Glomerular visceral epithelial cell (primary cell): ENCODE results near the gene FAM171A1.

Source experiments
- DNase-seq: peaks from one replicate; pipeline ENCODE4 v3.0.0-alpha.2; 2016; ENCODE audit errors: extremely low spot score

Gene FAM171A1

DNA sequence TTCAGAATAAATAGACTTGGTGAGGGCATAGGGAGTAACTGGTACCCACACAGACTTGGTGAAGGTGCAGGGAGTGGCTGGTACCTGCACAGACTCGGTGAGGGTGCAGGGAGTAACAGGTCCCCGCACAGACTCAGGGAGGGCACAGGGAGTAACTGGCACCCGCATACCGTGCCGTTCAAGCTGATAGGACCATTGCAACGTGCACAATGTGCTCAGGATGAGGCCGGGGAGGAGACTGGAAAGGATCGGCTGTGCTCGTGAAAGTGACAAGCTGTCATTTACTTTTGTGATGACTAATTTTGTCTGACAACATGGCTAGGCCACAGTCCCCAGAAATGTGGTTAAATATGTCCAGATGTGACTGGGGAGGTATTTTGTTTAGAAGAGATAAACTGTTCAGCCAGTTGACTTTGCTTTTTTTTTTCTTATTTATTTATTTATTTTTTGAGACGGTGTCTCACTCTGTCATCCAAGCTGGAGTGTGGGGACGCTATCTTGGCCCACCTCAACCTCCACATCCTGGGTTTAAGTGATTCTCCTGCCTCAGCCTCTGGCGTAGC lies 126.4 kb downstream of the FAM171A1 start:
- no peak for DNase-seq

DNA sequence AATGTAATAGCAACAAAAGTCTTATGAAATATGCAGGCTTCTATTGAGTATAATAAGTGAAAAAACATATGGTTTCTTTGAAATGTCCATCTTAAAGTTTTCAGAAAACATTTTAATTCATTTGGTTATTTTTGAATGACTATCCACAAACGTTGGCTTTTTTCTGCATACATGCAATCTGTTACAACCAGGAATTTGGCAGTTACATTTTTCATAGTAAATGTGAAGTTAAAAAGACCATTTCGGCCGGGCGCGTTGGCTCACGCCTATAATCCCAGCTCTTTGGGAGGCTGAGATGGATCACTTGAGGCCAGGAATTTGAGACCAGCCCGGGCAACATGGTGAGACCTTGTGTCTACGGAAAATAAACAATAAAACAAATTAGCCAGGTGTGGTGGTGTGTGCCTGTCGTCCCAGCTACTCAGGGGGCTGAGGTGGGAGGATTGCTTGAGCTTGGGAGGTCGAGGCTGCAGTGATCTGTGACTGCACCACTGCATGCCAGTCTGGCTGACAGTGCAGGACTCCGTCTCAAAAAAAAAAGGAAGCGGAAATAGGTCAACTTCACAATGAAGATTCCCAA lies 128.7 kb downstream of the FAM171A1 start:
- DNase-seq = no peak

DNA sequence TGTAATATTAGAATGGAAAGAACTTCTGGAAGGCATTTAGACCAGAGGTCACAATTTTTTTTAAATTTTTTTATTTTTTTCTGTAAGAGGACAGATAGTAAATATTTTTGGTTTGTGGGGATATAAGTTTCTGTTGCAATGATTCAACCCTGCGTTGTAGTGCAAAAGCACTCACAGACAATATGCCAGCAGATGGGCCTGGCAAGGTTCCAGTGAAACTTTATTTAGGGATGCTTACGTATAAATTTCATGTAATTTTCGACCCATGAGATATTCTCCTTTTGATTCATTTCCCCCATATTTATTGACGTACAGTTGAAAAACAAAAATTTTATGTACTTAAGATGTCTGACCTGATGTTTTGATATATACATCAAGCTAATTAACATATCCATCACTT lies 129.8 kb downstream of the FAM171A1 start:
- no peak for DNase-seq

DNA sequence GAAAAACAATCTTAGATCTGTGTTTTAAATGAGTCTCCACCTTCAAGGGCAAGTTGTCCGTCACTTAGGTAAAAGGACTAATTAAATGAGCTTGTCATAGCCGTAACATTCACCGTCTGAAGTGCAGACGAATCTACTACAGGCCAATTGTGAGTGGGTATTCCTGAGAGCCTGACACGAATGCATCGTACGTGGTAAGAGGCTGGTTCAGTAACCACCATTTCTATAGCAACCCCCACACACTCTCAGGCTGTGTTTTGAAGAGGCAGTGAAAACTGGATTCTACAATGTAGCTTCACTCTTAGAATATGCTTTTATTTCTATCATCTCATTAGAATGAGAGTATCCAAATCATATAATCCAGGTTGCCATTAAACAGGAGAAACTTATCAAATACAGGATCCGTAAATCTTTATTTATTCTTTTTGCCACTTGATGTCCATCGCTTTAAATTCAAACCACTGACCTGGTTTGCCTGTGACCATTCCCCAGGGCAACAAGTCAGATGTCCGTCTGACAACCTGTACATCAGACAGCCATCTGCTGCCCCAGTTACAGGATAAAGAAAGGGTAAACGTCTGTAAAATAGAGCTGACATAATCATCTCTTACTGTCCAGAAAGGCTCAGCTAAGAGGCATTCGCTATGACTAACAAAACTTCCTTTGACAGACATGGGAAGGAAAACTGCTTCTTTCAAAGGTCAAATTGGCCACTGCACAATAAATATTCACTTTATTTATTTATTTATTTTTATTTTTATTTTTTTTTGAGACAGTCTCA lies 132.3 kb downstream of the FAM171A1 start:
- peak; percentile 36 for DNase-seq

DNA sequence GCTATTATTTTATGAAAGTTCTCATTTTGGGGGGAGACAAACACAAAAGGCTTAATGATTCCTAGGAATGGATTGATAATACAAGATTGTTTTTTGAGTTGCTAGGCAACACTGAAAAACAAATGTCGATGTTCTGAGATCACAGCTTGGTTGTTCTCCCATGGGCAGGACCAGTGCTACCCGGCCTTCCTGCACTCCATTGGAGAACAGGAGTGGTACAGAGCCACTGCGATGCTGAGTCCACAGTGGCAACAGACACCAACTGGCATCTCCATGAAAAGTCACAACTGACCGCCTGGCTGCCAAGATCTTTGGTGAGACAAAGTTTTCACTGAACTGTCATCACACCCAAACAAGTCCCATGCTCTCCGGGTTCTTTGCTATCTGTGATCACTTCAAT lies 133.7 kb downstream of the FAM171A1 start:
- peak; percentile 73 for DNase-seq

DNA sequence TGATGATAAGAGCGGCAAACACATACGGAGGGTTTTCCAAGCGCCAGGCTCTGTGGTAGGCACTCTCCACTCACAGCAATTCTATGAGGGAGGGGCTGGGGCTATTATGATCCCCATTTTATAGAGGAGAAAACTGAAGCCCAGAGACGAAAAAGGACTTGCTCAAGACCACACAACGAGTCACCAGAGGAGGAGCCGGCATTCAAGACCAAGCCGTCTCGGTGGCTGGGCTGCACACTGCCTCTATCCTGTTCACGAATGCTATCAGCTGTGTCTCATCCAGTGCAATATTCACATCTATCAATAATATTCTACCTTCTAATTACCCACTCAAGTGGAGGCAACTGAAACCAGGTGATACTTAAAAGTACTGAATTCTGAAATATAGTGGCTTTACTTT lies 134.7 kb downstream of the FAM171A1 start:
- DNase-seq = peak; percentile 45

DNA sequence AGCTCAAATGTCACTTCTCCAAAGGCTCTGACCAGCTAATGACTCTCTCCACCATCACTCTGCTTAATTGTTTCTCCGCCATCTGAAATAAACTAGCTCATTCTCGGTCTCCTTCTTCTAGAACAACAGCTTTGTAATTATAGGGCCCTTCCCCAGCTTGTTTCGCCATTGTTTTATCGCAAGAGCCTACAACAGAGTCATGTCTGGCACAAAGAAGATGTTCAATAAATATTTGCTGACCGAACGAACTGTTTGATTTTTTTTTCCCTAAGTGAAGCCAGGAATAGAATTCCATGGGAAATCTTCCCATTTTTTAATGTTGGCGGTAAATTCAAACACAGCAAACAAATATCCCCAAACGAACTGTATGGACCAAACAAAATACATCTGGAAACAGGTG lies 138.8 kb downstream of the FAM171A1 start:
- no peak for DNase-seq

DNA sequence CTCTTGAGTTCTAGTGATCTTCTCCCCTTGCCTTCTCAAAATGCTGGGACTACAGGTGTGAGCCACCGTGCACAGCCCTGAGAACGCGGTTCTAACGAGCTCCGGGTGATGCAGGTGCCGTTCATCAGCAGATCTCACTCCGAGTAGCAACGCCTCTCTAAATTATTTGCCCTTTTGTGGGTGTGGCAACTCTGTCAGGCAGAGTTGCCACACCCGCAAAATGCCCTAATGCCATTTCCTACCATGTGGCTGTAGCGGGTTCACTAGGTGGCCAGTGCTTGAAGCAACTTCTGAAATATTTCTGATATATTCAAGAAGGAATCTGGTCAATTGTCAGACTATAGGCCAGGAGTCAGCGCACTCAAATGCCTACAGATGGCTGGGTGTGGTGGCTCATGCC lies 139.7 kb downstream of the FAM171A1 start:
- no peak for DNase-seq

DNA sequence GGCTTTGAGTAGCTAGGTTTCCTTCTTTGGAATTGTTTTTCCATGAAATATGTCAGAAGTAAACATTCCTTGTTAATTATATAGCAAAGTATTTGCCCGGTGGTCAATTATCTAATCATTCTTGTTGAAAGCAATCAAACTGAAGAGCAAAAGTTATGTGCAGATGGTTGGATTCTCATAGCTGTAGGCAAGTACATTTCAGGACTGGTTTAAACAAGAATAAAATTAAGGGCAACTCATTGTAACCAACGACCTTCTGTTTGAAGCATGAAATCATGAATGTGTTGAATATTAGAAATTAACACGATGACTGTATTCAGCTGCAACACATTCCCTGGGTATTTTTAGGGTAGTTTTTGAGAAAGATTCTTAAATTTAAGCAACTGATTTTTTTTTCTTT lies 140.8 kb downstream of the FAM171A1 start:
- DNase-seq = no peak

DNA sequence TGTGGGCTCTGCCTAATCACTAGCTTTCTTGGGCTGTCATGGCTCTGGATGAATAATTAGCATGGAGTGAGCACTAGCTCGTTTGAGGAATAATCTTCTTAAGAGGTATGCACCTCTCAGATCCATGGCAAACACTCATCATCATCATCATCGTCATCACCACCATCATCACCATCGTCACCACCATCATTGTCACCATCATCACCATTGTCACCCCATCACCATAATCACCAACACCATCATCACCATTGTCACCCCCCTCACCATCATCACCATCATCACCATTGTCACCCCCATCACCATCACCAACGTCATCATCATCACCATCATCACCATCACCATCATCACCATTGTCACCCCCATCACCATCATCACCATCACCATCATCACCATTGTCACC lies 141.8 kb downstream of the FAM171A1 start:
- no peak for DNase-seq

DNA sequence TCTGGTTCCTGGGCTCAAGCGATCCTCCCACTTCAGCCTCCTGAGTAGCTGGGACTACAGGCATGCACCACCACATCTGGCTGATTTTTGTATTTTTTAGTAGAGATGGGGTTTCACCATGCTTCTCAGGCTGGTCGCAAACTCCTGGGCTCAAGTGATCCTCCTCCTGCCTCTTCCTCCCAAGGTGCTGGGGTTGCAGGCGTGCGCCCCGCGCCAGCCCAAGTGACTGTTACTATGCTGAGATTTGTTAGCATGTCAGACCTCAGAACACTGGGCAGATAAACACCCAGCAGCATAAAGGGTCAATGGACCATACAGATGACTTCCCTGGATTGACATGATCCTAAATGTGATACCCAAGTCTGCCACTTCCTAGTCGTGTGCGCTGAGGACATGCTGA lies 142.7 kb downstream of the FAM171A1 start:
- DNase-seq = no peak

DNA sequence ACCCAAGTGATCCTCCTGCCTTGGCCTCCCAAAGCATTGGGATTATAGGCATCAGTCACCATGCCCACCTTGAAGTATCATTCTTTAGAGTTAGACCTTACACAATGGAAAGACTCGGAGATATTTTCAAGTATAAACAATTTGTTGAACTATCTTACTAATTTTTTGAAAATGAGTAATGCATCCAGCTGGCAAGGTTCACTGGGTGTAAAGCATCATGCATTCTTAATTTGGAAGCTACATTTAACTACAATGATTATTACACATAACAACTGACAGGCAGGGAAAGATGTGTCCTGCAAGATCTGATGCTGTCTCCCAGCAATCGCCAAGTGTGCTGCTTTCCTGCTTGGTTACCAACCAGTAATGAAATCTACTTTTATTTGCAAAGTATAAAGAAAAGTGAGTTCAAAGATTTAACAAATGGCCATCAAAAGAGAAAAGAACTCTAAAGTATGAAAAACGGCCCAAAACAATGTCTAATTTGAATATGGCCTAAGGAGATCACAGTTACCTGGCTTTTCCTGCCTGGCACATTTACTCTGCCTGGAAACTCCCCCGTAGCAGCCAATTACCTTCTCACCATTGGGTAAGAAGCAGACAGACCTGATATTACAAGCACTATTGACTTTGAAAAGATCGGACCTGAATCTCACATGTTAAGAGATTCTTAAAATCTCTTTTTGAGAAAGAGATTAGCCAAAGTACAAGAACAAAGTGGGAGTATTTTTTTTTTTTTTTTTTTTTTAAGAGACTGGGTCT lies 143.3 kb downstream of the FAM171A1 start:
- no peak for DNase-seq

DNA sequence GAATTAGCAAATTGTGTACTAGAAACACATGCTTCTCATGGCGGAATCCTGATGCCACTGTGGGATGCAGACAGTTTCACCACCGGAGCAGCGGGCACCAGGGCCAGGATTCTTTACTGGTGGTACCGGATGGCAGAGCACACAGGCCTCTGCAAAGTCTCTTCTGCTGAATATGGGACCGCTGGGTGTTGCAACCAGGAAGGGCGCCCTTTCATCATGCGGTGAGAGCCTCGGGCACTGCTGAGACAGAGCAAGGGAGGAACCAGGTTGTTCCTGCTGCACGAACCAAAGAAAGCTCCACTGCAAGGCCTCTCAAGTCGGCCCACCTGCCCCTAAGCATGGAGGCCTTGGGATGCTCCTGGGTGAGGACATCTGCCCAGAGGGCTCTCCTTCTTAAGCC lies 145.6 kb downstream of the FAM171A1 start:
- DNase-seq = no peak

DNA sequence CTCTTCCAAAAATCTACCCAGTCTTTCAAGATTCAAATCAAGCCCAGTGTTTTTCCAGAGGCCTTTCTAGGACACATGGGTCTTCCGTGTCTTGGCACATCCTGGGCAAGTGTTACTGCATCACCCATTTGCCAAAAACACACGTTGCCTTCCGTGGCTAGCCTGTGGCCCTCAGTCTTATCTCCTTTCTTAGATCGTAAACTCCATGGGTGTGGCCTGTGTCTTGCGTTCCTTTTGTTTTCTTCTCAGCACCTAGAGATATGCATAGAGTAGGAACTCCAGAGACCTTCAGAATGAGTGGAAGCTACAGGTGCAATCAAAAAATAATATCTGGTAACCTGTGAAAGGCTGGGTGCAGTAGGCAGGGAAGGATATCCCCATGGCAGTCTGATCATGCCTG lies 146.1 kb downstream of the FAM171A1 start:
- DNase-seq = no peak

DNA sequence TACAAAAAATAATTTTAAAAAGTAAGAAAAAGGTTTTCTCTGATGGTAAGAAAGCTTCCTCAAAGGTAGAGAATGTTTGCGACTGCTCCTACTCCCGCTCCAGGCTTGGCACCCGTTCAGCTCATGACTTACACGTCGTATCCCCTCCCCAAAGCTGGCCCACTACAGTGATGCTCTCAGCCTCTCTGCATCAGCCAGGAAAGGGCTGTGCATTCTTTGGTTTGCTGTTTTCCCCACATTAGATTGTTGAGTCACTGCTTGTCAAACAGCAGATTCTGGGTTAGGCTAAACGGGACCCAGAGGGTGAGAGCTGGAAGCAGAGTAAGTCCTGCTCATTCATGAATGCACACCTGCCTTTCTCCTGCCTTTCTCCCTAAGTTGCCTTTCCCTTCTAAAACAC lies 147.9 kb downstream of the FAM171A1 start:
- peak; percentile 66 for DNase-seq

DNA sequence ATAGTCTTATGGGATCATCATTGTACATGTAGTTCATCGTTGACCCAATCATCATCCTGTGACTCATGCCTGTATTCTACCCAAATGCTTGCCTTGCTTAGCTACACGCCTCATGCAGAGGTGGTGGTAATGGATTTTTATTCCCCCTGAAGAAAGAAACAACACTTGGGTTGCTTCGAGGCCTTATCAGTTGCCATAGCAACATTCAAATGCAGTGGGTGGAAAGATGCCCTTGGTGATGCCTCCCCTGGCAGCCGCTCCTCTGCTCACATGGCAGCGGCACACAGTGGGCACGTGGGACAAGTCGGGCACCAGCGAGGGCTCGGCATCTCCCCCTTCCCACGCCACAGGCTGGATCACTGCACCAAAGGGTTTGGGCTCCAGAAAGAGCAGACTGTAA lies 148.6 kb downstream of the FAM171A1 start:
- DNase-seq = no peak

DNA sequence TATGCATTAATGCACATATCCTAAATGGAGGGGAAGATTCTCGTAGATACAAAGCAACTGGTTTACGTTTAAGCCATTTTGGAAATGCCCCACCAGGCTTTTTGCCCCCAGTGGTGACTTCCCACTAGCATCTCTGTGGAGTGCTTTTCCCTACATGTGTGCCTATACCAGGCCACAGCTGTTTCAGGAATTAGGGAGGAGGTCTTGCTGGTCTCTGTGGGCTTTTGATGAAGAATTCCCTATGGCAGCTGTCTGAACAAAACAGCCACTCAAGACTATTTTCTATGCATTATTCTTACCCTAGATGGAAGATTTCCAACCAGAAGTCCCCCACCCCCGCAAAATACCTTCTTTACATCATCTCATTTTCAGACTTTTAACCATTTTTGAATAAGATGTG lies 150.6 kb downstream of the FAM171A1 start:
- no peak for DNase-seq

DNA sequence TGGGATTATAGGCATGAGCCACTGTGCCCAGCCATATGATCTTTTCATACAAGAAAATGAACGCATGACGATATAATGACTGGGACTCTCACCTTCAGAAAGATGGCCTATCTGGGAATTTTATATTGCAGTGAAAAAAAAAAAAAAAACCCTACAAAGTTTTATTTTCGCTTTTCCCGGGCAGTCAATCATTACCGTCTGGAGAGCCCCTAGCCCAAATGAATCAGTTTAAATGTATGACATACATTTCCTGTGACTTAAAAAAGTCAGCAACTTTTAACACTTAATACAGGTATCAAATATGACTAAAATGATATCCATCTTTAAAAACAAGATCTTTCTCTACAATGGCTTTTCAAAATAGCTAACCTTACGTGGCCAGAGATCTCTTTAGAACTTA lies 154.4 kb downstream of the FAM171A1 start:
- DNase-seq = peak; percentile 18

DNA sequence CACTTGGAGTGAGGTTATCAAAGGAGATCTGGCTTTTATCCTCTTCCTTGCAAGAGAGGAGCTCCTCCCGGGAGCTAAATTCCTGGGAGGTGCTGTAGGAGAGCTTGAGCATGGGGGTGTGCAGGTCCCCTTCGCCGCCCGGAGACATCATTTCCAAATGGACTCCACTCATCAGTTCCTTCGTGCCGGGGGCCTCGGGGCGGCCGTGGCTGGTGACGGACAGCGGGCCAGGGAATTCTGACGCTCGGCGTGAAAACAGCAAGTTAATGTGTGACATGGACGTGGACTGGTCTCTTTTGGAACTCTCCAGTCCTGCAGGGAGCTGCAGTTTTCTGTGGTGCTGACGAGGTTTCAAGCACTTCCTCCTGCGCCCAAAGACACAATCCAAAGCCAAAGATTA lies 156.9 kb downstream of the FAM171A1 start:
- DNase-seq = no peak

DNA sequence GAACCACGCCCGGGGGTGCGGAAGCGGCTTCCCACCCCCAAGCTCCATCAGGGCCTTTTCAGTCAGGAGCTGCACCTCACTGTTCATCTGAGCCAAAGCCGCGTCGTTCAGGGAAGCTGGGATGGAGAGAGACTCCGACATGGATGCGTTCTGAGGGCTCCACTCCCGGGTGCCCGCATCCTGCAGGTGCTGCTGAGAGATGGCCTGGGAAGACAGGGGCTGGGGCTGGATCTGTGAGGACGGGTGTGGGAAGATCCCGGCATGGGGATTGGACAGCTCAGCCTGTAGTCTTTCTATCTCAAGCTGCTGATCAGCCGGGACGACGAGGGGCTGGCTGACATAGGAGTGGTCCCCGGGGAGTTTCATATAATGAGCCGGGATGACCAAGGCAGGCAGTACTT lies 157.6 kb downstream of the FAM171A1 start:
- no peak for DNase-seq

DNA sequence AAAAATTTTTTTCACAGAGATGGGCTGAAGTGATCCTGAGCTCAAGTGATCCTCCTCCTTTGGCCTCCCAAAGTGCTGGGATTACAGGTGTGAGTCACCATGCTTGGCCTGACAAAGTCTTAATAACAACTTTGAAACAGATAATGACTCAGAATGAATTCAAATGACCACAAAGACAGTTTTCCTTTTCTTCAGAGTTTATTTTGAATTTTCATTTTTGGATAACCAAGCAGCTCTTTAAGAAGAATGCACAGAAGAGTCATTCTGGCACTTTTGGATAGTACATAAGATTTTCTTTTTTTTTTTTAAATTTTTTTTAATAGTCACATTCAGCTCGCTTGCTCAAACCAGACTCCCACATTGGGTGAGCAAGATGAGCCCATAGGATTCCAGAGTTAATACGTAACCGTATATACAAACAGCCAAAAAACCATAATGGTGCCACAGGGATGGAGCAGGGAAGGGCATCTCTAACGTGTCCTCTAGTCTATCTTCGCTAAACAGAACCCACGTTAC lies 159.6 kb downstream of the FAM171A1 start:
- DNase-seq = peak; percentile 80

DNA sequence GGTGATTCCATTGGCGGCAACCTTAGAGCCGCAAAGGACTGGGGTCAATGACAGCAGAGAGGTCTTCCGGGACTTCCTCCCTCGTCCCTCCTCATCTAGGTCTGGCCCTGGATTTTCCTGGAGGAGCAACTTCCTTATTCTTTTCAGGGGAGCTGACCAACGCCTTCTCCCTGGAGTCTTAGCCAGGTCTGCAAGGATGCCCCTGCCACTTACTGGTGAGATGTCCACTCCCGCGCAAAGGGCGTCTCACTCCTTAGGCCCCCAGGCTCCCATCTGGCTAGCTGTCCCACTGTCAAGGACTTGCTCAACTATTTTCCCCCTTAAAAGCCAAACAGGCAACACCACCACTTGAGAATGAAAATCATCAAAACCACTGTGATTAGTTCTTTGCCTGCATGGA lies 160.6 kb downstream of the FAM171A1 start:
- DNase-seq = no peak
